Hindlimb muscle (tissue), 1 donor: ENCODE data around the gene SLC15A1. TPM values are rescaled to one million over a fixed set of nuclear protein-coding genes. Genes with fewer than 3 reads are reported as not detected.
"Not testable (repeated sequence)": the region's sequence is repeated elsewhere in the genome, so short reads cannot be mapped to it uniquely, and the experiment has no call there.

Experiments
- DNase-seq: peaks from one replicate; pipeline ENCODE4 v3.0.0-alpha.2; 2013
- polyA plus RNA-seq: library from polyadenylated mRNA; unstranded; fragments of 120-200 nt; gene quantifications from one replicate; pipeline ENCODE4 v1.2.1, GENCODE V29; 2013; ENCODE audit not compliant: insufficient read length

The SLC15A1 gene
- polyA plus RNA-seq, 1 donor: not detected

DNA sequence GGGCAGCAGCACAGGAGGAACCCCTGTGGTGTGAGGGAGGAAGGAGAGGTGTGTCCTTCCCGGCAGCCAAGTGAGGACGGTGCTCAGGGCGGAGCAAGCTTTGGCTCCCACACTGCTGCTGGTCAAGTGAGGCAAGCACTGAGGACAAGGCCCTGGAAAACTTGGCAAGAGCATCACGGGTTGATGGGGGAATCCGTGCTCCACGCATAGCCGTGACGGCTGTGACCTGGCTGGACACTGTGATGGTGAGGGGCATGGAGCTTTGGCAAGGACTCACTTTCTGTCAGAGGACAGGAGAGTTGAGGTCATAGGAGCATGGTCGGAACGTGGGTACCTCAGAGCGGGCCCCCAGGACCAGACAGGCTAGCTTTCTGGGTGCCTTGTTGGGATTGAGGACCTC lies 29.0 kb upstream of the SLC15A1 start:
- DNase-seq: no peak

GRCh38 chr13:98781045-98781444 lies 28.6 kb upstream of the SLC15A1 start:
- DNase-seq: no peak

DNA sequence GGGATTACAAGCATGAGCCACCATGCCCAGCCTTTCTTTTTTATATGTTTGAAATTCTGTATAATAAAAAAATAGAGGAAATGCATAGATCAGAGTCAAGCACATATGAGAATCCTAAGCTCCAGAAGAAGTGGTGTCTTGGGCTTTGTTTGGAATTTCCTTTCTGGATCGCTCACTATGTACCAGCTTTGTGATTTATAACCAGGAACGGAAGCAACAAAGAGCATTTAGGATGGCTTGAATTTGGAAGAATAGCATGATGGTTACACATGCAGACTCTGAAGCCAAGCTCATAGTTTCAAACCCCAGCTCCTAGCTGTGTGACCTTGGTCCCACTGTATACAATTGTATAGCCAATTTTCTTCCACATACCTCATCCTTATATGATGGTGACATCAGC lies 28.0 kb upstream of the SLC15A1 start:
- no peak for DNase-seq

GRCh38 chr13:98779695-98780094 lies 27.2 kb upstream of the SLC15A1 start:
- no peak for DNase-seq

GRCh38 chr13:98778749-98779148 lies 26.3 kb upstream of the SLC15A1 start:
- DNase-seq: no peak

DNA sequence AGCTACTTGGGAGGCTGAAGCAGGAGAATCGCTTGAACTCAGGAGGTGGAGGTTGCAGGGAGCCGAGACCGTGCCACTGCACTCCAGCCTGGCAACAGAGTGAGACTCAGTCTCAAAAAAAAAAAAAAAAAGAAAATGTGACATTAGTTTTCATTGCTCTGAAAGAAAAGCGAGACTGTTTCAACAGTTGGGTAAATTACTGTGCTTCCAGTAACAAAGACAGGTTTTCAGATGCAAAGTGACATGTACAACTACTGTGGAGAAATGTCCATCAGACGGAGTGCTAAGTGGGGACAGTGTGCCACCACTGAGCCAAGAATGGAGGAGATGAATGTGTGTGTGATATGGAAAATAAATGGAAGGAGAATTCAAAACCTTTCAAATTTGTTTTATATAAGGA lies 24.2 kb upstream of the SLC15A1 start:
- DNase-seq: no peak

DNA sequence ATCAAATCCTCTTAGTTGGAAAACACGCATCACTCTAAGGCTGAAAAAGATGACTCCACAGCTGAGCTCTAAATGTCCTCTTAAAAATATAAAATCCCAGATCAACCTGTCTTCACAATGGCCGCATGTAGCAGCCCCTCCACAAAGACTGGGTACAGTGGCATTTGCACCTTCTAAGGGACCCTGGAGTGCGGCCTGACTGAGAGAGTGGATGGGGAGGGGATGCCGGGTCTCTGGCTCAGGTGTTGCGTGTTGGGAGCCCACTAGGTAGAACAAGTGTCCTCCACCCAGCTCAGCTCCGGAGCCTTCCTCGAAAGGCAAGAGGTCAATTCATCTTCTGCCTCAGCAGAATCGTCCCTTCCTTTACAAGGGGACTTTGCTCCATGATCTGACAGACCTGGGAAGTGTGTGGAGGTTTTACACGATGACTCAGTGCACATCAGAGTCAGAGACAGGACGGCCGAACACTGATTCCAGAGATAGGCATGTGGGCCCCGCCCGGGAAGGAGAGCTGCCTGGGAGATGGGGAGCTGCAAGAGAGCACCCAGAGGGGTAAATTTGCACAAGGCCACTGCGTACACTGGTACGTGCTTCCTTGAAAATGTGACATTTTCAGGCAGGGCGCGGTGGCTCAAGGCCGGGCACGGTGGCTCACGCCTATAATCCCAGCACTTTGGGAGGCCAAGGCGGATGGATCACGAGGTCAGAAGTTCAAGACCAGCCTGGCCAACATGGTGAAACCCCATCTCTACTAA lies 23.5 kb upstream of the SLC15A1 start:
- no peak for DNase-seq

DNA sequence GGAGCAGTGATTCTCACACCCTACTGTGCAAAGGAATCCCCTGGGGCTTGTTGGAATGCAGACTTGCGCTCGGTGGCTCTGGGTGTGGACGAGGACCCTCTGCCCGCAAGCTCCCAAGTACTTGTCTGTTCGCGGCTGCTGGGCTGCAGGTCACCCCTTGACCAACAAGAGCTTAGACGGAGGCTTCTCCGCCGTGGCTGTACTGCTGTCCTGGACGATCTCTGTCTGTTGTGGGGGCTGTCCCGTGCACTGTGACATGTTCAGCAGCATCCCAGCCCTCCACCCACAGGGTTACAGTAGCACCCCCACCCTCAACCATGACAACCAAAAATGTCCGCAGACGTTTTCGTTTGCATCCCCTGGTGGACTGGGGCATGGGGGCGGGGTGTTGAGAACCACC lies 22.9 kb upstream of the SLC15A1 start:
- DNase-seq: no peak

- no peak for DNase-seq
These were observed 22.3 kb upstream of the SLC15A1 start for GRCh38 chr13:98774776-98775175.

- no peak for DNase-seq
These were observed 21.4 kb upstream of the SLC15A1 start for GRCh38 chr13:98773921-98774320.

DNA sequence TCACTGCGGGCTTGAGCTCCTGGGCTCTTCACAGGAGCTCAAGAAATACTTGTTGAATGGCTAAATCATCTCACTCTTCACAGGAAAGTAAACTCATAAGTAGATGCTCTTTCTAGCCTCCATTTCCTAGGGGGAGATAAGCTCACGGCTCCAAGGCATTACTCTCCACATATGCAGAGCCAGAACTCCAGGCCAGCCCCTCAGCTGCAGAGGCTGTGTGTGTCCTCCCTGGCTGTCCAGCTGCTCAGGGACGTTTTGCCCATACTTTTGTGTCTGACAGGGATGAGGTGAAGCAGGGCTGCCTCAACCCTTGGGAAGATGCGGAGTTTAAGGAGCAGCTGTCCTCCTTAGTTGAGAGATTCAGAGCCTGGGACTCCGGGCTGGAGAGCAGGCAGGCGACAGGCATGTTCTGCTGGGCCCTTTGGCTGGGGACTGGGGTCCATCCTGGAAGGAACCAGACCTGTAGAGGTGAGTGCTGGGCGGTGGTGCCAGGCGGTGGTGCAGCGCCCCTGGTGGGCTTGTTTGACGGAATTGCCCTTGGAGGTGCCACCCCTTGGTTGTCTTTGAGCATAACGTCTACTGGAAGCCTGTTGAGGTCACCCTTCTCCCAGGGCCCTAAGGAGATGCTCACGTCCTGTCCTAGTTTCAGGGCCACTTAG lies 20.5 kb upstream of the SLC15A1 start:
- peak; percentile 20 for DNase-seq

DNA sequence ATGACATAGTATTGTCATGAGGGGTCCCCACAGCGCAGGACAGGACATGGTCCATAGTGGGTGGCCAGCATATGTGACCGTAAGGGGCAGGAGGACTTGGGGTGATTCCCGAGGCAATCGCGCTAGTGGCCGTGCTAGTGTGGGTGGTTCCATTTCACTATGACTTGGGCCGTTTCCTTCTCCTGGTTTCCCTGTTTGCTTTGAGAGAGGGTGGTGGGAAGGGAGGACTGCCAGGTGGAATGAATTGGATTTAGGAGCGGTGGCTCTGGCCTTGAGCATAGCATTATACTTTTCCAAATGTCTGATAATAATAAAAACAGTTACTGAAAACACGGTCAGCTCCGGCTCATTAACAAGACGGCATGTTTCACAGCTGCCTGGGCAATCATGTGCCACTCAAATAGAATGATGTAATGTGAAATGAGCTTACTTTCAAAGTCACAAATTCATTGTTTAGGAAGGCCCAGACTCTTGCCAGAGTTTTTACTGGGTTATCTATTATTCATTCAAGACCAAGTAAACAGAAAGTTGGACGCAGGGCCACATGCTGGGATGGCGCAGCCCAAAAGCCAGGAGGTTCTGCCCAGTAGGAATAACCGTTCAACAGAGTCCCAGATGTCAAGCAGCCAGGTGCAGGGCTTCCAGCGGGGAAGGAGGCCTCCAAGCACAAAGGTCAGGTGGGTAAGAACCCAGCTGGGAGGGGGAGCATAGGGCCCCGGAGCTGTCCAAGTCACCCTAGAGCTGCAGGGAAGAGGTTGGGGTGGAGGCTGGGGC lies 19.6 kb upstream of the SLC15A1 start:
- DNase-seq: no peak

GRCh38 chr13:98769736-98770135 lies 17.3 kb upstream of the SLC15A1 start:
- no peak for DNase-seq

GRCh38 chr13:98768522-98768921 lies 16.1 kb upstream of the SLC15A1 start:
- no peak for DNase-seq

GRCh38 chr13:98766697-98767096 lies 14.2 kb upstream of the SLC15A1 start:
- no peak for DNase-seq

DNA sequence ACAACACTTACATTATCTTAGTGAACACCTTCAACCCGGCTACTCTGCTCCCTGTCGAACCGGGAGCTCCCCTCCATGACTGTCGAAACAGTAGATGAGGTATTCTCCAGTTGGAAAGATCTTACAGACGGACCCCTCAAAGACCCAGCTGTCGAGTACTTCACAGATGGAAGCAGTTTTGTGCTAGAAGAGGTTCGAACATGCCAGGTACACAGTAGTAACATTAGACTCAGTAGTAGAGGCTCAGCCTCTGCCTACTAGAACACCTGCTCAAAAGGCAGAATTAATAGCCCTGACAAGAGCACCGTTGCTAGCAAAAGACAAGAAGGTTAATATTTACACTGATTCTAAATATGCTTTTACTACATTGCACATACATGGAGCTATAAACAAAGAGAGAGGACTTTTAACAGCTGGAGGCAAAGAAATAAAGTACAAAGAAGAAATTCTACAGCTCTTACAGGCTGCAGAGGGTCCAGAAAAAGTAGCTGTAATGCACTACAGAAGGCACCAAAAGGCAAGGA lies 13.6 kb upstream of the SLC15A1 start:
- no peak for DNase-seq

- DNase-seq: no peak
These were observed 9.6 kb upstream of the SLC15A1 start for GRCh38 chr13:98761986-98762616.

DNA sequence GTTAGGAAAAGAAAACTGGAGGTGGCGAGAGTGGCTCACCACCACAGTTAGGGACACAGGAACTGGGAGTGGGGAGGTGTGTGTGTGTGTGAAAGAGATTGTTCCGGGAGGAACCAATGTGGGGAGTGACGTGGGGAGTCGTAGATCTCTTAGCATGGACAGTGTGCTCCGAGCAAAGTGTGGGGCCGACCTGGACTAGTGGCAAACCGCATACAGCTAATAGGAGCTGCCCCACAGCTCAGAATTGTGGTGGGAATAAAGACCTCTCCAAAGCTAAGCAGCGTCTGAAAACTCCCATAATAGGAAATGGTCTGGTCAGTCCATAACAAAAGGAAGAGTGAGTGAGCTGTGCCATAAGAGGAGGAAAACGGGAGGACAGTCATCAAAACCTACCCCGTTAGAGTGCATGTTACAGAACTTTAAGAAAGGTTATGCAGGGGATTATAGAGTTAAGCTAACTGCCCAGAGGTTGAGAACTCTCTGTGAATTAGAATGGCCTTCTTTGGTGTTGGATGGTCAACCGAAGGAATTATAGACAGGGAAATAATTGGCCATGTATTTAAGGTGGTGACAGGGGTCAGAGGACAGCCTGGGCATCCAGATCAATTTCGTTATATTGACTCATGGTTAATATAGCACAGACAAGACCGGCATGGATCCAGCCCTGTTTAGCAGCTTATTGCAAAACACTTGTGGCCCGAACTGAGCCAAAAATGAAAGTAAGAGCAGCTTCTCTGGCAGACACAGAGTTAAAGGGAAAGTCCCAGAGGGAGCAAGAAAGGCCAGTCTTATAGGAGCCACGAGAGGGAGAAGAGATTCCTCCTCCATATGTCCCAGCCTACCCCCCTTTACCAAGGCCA lies 8.9 kb upstream of the SLC15A1 start:
- no peak for DNase-seq

GRCh38 chr13:98755729-98756128 lies 3.3 kb upstream of the SLC15A1 start:
- DNase-seq: no peak

- no peak for DNase-seq
These were observed 2.6 kb upstream of the SLC15A1 start for GRCh38 chr13:98755116-98755515.

GRCh38 chr13:98754468-98754867 lies 2.0 kb upstream of the SLC15A1 start:
- not testable (repeated sequence) for DNase-seq
